GM23248 (cell line): ENCODE data around the gene MNAT1. TPM values are rescaled to one million over a fixed set of nuclear protein-coding genes. Genes with fewer than 3 reads are reported as not detected.
A peak's percentile ranks its signal among the peaks of the same experiment; 100 is the strongest.

Source experiments
- DNase-seq: peaks from one replicate; pipeline ENCODE4 v3.0.0-alpha.2; 2015
- H2AFZ ChIP-seq: fragments of 200-600 bp; sonication (generic); 2 replicates; pipeline ENCODE4 v1.6.1; 2016; ENCODE audit warnings: antibody characterized with exemption
- H3F3A ChIP-seq: fragments of 200-600 bp; sonication (generic); 2 replicates; pipeline ENCODE4 v1.6.1; 2016; ENCODE audit warnings: mild to moderate bottlenecking, antibody characterized with exemption, mixed run types; ENCODE audit not compliant: insufficient read depth
- H3K27ac ChIP-seq: fragments of 200-600 bp; sonication (generic); 2 replicates; pipeline ENCODE4 v1.5.1; 2016; ENCODE audit warnings: mild to moderate bottlenecking
- H3K27me3 ChIP-seq: fragments of 200-600 bp; sonication (generic); replicated peaks from 2 replicates; pipeline ENCODE4 v1.6.1; 2016; ENCODE audit warnings: mild to moderate bottlenecking; ENCODE audit not compliant: insufficient read depth
- H3K36me3 ChIP-seq: fragments of 200-600 bp; sonication (generic); 2 replicates; pipeline ENCODE4 v1.6.1; 2016; ENCODE audit warnings: low read depth, mild to moderate bottlenecking
- H3K4me1 ChIP-seq: fragments of 200-600 bp; sonication (generic); 2 replicates; pipeline ENCODE4 v1.6.1; 2016; ENCODE audit warnings: mild to moderate bottlenecking; ENCODE audit not compliant: insufficient read depth
- H3K4me2 ChIP-seq: fragments of 200-600 bp; sonication (generic); one replicate; pipeline ENCODE4 v1.6.1; 2016; ENCODE audit warnings: mild to moderate bottlenecking; ENCODE audit not compliant: unreplicated experiment
- H3K4me3 ChIP-seq: fragments of 200-600 bp; sonication (generic); 2 replicates; pipeline ENCODE4 v1.5.1; 2016; ENCODE audit warnings: mild to moderate bottlenecking
- H3K79me2 ChIP-seq: fragments of 200-600 bp; sonication (generic); 2 replicates; pipeline ENCODE4 v1.6.1; 2016; ENCODE audit warnings: mild to moderate bottlenecking; ENCODE audit not compliant: insufficient read depth
- H3K9ac ChIP-seq: fragments of 200-600 bp; sonication (generic); 2 replicates; pipeline ENCODE4 v1.6.1; 2016; ENCODE audit warnings: mild to moderate bottlenecking
- H3K9me2 ChIP-seq: fragments of 200-600 bp; sonication (generic); 2 replicates; pipeline ENCODE4 v1.6.1; 2016; ENCODE audit warnings: mixed run types, mild to moderate bottlenecking, moderate library complexity; ENCODE audit not compliant: insufficient read depth
- H3K9me3 ChIP-seq: fragments of 200-600 bp; sonication (generic); one replicate; pipeline ENCODE4 v1.6.1; 2017; ENCODE audit warnings: low read depth
- H4K20me1 ChIP-seq: fragments of 200-600 bp; sonication (generic); 2 replicates; pipeline ENCODE4 v1.6.0; 2016; ENCODE audit not compliant: insufficient read depth
- EZH2 ChIP-seq: fragments of 200-600 bp; sonication (generic); IDR thresholded peaks from 2 replicates; pipeline ENCODE4 v1.6.1; 2018; ENCODE audit warnings: antibody characterized with exemption, mild to moderate bottlenecking; ENCODE audit not compliant: insufficient read depth, poor library complexity, severe bottlenecking
- EZH2phosphoT487 ChIP-seq: fragments of 200-600 bp; sonication (generic); IDR thresholded peaks from 2 replicates; pipeline ENCODE4 v1.6.1; 2018; ENCODE audit warnings: antibody characterized with exemption, moderate library complexity, mild to moderate bottlenecking, low read depth; ENCODE audit not compliant: insufficient read depth
- WGBS, 2 experiments: methylation state at CpG; one replicate each; pipeline ENCODE4 v1.1.6; 2015 to 2017; ENCODE audit warnings: low lambda C conversion rate in 2 of 2, low coverage in 1 of 2; ENCODE audit errors: missing lambda C conversion rate in 2 of 2; 5-methylcytosine and 5-hydroxymethylcytosine counted together
- in situ Hi-C: fragments of 300-500 bp; cut with MboI; formaldehyde crosslinking; loops from 2 replicates; pipeline ENCODE4 v1.15.0; 2020
- polyA plus RNA-seq: library from polyadenylated mRNA; unstranded; fragments of >200 nt; fragmentation: Nextera tagmentation; extraction: Ambion mirVana; gene quantifications from 2 replicates; pipeline ENCODE4 v1.2.1, GENCODE V29; 2016
- total RNA-seq: library from RNA; depleted of rRNA; stranded (reverse); fragments of >200 nt; shearing (Covaris generic); gene quantifications from 2 replicates; pipeline ENCODE4 v1.2.3, GENCODE V29; 2014

The MNAT1 gene
- total and polyA plus RNA-seq, 2 experiments from 2014 or later = 39.9 to 53.8 TPM

GRCh38 chr14:60989599-60989998, 255.0 kb downstream of the MNAT1 start:
- no peaks in the 10 kb centered on the region for H3K9me2 ChIP-seq
- no peaks in the 10 kb centered on the region for H3K27me3 ChIP-seq
- H3K27ac ChIP-seq = peak overlapping the region; percentile 55
- no peaks in the 10 kb centered on the region for H4K20me1 ChIP-seq
- DNase-seq = peak; percentile 69
- in situ Hi-C loops = no loop called here
- H3K4me3 ChIP-seq = no peak overlapping the region
- no peaks in the 10 kb centered on the region for H3K9me3 ChIP-seq
- no peak for TF ChIP-seq EZH2
- TF ChIP-seq EZH2phosphoT487 = no peak
- H3K4me2 ChIP-seq = no peak overlapping the region
- peaks cover 9% of the 10 kb centered on the region; the same call in 1 of the 2 replicates for H3F3A ChIP-seq
- H3K79me2 ChIP-seq = peaks cover 8% of the 10 kb centered on the region; the same call in 1 of the 2 replicates
- H3K36me3 ChIP-seq = peaks cover 33% of the 10 kb centered on the region
- H2AFZ ChIP-seq = no peak overlapping the region
- WGBS, 2 experiments = 35 to 50% methylated on average over 2 of the region's 2 CpGs
- H3K4me1 ChIP-seq = peaks cover 8% of the 10 kb centered on the region
- H3K9ac ChIP-seq = peak overlapping the region; percentile 45; the same call in 1 of the 2 replicates

- TF ChIP-seq EZH2 (no peak), EZH2phosphoT487 (no peak)
- Histone ChIP-seq H3K4me3 (no peak overlapping the region), H4K20me1 (no peaks in the 10 kb centered on the region), H3K27me3 (no peaks in the 10 kb centered on the region), H3K27ac (no peak overlapping the region), H3K36me3 (peaks cover 2% of the 10 kb centered on the region; the same call in 1 of the 2 replicates), H3K4me2 (no peak overlapping the region), H3K79me2 (no peaks in the 10 kb centered on the region), H3K4me1 (peaks cover 10% of the 10 kb centered on the region), H3F3A (peaks cover 15% of the 10 kb centered on the region; the same call in 1 of the 2 replicates), H3K9ac (no peak overlapping the region), H3K9me3 (no peaks in the 10 kb centered on the region), H3K9me2 (peaks cover 3% of the 10 kb centered on the region; the same call in 1 of the 2 replicates), H2AFZ (no peak overlapping the region)
- 99 to 100% methylated on average over 9 of the region's 9 CpGs for WGBS, 2 experiments
- in situ Hi-C loops = no loop called here
- DNase-seq = no peak
Observed at GRCh38 chr14:60998617-60999016, 264.1 kb downstream of the MNAT1 start.

GRCh38 chr14:60999536-60999935, 265.0 kb downstream of the MNAT1 start:
- no peaks in the 10 kb centered on the region for H3K79me2 ChIP-seq
- DNase-seq = no peak
- H3K9ac ChIP-seq = no peak overlapping the region
- H3K27ac ChIP-seq = no peak overlapping the region
- peaks cover 14% of the 10 kb centered on the region for H3K4me1 ChIP-seq
- no peaks in the 10 kb centered on the region for H3K27me3 ChIP-seq
- H4K20me1 ChIP-seq = no peaks in the 10 kb centered on the region
- WGBS, 2 experiments = 96 to 98% methylated on average over 2 of the region's 2 CpGs
- H3K4me2 ChIP-seq = no peak overlapping the region
- no peak overlapping the region for H3K4me3 ChIP-seq
- H3K9me3 ChIP-seq = no peaks in the 10 kb centered on the region
- H3K36me3 ChIP-seq = no peaks in the 10 kb centered on the region
- in situ Hi-C loops = no loop called here
- peaks cover 15% of the 10 kb centered on the region; the same call in 1 of the 2 replicates for H3F3A ChIP-seq
- TF ChIP-seq EZH2 = no peak
- no peak for TF ChIP-seq EZH2phosphoT487
- no peak overlapping the region for H2AFZ ChIP-seq
- peaks cover 3% of the 10 kb centered on the region; the same call in 1 of the 2 replicates for H3K9me2 ChIP-seq

GRCh38 chr14:61003571-61003970, 269.0 kb downstream of the MNAT1 start:
- Histone ChIP-seq H3K4me1 (peaks cover 14% of the 10 kb centered on the region), H3F3A (peaks cover 15% of the 10 kb centered on the region; the same call in 1 of the 2 replicates), H3K9me2 (no peaks in the 10 kb centered on the region), H4K20me1 (no peaks in the 10 kb centered on the region), H3K9me3 (no peaks in the 10 kb centered on the region), H3K4me2 (peak overlapping the region; percentile 18), H3K79me2 (no peaks in the 10 kb centered on the region), H2AFZ (no peak overlapping the region), H3K36me3 (no peaks in the 10 kb centered on the region), H3K27ac (peak overlapping the region; percentile 19), H3K4me3 (no peak overlapping the region), H3K9ac (no peak overlapping the region), H3K27me3 (no peaks in the 10 kb centered on the region)
- WGBS, 2 experiments = 67 to 76% methylated on average over 1 of the region's 1 CpG
- TF ChIP-seq EZH2 (no peak), EZH2phosphoT487 (no peak)
- DNase-seq = peak; percentile 71
- in situ Hi-C loops = no loop called here
